GM21576 (cell line): ENCODE measurements around the gene NIFK.
"Not testable (repeated sequence)": the region's sequence is repeated elsewhere in the genome, so short reads cannot be mapped to it uniquely, and the experiment has no call there.

Experiments
- ATAC-seq: cut with Tn5 transposase; IDR thresholded peaks from one replicate; pipeline ENCODE4 v1.9.1; 2021; ENCODE audit warnings: mild to moderate bottlenecking, moderate library complexity; ENCODE audit not compliant: unreplicated experiment

The NIFK gene

DNA sequence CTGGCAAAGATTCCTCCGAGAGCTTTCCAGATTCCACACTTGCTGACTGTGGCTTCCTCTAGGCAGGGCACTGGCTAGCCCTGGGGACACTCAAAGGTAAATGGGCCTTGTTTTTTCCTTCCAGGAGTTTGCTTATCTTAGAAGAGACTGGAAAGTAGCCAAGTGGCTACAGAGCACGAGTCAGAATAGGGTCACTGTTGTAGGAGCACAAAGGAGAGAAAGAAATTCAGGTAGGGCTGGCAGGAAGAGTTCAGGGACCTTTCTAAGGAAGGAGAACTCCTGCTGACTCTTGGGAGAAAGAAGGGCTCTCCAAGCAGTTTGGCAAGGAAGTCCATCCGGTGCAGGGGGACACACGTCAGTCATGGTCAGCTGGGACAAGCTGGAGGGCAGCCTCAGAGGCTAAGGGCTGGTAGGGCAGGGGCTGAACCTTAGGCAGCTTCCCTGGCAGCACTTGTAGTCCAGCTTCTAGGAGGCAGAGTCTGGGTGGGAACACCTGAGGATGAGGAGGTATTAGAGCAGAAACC is 39.5 kb downstream of the NIFK start:
- ATAC-seq: no peak

DNA sequence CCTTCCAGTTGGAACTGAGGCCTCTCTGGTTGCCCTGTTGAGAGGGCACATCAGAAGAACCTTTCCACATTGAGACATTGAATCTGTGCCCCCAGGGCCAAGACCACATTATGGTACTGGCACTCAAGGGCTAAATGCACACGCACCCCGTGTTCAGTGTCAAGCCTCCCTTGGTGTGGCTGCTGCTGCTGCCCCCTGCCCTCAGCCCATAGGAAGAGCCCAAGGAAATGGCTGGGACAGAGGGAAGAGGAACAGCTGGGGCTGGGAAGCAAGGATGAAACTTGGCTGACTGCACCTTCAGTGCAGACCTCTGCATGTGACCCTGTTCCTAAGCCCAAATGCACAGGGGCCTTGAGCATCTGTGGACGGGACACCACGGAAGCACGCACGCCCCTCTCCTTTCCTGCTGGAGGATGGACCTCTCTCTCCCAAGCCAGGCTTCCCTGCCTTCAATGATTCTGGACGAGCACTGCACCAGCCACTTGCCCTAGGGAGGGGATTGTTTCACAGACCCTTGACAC is 40.2 kb downstream of the NIFK start:
- ATAC-seq: no peak

DNA sequence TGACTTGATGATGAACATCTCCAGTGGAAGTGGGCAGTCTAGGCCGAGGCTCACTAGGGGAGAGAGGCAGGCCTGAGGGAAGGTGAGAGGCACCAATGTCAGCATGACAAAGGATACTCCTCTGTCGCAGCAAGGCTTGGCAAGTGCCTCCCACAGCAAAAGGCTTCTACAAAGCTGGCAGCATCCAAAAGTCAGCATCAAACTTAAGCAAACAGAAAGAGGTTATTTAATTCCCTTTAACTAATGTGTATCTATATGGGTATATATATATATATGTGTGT is 41.6 kb downstream of the NIFK start:
- ATAC-seq: no peak

DNA sequence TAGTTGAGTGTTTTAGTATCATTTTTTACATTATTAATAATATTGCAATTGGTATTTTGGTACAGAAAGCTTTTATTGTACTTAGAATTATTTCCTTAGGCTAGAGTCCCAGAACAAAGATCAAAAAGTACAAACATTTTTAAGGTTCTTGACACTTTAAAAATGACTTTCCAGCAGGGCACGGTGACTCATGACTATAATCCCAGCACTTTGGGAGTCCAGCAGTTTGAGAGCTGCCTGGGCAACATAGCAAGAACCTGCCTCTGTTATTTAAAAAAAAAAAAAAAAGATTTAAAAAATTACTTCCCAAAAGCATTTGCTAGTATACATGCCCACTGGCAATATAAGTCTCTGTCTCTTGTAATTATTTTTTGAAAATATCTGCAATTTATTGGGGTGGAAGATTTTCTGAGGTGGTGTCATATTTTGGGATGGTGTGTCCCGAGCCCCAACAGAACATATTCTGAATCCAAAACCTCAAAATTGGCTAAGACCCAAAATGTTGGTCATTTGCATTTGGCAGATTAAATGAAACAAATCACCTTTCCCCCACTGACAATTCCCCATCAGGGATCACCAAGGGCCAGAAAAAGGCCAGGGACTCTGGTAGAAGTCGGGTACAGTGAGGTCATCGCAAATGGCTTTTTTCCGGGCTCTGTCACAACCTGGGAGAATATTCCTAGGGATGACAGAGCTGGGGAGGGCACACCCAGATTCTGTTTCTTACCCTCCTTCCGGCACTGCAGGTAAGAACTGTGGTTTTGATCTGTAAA is 42.1 kb downstream of the NIFK start:
- no peak for ATAC-seq

DNA sequence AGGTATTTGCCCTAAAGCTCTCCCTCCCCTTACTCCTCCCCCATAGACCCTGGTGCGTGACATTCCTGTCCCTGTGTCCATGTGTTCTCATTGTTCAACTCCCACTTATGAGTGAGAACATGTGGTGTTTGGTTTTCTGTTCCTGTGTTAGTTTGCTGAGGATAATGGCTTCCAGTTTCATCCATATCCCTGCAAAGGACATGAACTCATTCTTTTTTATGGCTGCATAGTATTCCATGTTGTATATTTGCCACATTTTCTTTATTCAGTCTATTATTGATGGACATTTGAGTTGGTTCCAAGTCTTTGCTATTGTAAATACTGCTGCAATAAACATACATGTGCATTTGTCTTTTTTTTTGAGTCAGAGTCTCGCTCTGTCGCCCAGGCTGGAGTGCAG is 46.1 kb downstream of the NIFK start:
- ATAC-seq: not testable (repeated sequence)

DNA sequence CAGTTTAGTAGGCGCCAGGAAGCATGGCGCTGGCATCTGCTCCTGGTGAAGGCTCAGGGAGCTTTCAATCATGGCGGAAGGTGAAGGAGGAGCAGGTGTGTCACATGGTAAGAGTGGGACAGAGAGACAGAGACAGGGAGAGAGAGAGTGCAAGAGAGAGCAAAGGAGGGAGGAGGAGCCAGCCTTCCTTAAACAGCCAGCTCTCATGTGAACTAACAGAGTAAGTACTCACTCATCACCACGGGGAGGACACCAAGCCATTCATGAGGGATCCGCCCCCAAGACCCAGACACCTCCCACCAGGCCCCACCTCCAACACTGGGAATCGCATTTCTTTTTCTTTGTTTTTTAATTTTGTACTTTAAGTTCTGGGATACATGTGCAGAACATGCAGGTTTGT is 46.6 kb downstream of the NIFK start:
- no peak for ATAC-seq

DNA sequence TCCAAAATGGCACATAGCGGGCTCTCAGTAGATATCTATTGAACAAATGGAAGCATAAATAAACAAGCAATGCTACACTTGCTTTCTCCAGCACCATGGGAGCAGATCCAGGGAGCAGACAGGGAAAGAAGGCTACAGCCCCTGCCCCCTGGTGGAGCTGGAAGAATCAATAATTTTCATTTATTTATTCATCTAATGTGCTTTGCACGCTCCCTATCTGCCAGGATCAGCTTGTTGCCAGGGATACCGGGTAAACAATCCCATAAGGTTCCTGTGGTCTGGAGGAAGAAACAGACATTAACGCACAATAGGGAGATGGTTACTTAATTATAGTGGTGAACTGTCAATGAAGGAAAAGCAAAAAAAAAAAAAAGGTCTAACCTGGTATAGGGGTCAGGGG is 47.3 kb downstream of the NIFK start:
- ATAC-seq: no peak

DNA sequence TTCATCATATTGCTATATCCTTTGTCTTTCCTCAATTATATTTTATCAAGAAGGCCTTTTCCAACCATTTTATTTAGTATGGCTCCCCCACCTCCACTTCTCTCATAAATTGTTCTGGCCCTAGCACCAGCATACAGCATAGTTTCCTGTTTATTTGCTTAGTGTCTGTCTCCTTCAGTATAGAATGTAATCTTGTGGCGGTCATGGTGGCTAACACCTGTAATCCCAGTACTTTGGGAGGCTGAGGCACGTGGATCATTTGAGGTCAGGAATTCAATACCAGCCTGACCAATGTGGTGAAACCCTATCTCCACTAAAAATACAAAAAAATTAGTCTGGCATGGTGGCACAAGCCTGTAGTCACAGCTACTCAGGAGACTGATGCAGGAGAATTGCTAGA is 47.9 kb downstream of the NIFK start:
- no peak for ATAC-seq

DNA sequence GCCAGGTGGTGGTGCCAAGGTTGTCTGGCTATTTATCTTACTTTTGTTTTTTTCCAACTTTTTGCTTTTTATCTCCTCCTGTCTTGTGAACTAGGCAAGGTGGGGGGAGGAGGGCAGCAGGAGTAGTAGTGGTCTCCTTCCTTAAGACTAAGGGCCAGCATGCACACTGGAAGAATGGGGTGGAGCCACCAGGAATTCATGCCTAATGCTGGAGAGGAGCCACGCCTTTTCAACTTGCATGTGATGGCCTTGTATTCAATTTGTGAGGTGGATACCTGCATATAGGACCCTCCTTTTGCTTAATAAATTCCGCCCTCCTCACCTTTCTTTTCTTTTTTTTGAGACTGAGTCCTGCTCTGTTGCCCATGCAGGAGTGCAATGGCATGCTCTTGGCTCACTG is 49.8 kb downstream of the NIFK start:
- ATAC-seq: no peak

DNA sequence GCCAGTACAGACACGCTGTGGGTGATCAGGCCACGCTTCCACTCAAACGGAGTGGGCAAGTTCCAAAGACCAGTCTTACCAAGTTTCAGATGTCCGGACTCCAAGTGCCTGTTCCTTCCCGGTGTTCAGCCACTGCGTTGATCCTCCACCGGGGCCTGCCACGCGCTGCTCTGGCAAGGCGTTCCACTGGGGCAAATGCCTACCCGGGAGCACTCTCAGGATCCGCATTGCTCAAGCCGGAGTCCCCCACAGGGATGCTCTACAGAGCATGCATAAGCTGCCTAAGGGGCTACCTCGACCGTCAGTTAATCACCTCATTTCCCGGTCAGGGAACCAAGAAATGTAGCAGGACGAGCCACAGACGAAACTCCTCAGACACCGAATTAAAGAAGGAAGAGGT is 50.5 kb downstream of the NIFK start:
- ATAC-seq: no peak

DNA sequence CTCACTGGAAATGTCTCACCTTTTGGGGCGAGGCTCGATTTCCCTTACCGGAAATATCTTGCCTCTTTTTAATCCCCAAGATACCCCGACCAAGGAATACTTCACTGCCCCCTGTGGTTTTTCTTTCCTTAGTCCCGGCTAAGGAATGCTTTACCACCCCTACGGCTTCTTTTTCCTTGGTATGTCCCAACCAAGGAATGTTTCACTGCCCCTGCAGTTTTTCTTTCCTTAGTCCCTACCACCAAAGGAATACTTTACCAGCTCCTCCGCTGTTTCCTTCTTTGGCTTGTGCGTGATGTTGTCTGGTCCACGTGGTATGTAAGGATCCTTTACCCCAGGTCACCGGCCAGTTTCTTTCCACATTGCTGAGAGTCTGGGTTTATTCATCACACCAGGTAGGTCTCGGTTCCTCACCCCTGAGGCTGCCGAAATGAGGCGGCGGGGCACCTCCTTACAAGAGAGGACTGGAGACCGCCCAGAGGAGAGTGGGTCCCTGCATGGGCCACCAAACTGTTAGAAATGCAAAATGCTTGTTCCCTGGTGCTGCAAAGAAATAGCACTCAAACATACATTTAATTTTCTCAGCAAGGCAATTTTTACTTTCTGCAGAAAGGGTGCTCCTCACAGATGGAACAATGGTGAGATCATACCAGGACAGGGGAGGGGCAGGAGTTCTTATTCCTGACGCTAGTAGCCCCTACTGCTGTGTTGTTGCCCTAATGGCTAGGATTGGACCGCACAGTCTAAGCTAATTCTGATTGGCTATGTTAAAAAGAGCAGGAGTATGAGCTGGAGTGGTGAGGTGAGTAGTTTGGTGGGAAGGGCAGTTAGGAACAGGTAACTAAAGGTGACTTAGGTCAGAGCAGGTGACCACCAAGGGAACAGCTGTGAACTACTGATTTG is 54.0 kb downstream of the NIFK start:
- ATAC-seq: no peak

DNA sequence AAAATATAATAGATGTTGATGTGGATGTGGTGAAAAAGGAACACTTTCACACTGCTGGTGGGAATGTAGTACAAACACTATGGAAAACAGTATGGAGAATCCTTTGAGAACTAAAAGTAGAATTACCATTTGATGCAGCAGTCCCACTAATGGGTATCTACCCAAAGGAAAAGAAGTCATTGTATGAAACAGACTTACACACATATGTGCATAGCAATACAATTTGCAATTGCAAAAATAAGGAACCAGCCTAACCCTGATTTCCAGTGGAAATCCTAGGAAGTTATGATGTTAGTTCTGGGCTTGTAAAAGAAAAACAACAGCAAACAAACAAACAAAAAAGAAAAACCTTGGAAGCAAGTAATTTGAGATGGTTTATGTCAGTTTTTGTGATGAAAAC is 58.8 kb downstream of the NIFK start:
- no peak for ATAC-seq
